ENCODE data around the gene TMEM242. TPM values are rescaled to one million over a fixed set of nuclear protein-coding genes. Genes with fewer than 3 reads are reported as not detected.

The TMEM242 gene
- total and polyA plus RNA-seq, 2 of the 8 experiments (the other 6 are each of a cell fraction or from before 2014, with no cell fraction given), result 2.4 to 9.0 TPM

DNA sequence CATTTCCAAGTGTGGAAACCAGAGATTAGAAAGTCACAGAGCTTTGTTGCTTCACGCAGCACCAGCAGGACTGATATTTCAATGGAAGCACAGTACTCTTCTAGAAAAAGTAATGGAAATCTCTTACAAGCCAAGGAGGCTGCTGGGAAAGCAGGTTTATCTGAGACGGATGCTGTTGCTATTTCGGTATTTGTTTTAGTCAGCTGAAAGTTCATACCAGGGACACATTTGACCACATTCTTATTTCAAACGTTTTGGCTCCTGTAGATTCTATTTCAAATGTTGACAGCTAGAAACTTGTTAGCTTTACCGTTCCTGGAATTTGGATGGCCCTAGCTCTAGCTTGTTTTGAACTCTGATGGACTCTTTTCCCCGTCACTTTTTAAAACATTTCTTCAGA lies 3.7 kb upstream of the TMEM242 start:
- Histone ChIP-seq H3K4me3 (ENCODE audit: extremely low read depth in 1 of 4, insufficient read depth in 2 of 4, low read depth in 3 of 4, low read length in 4 of 4) (no peak overlapping the region), H2BK20ac (ENCODE audit: low read length) (no peak overlapping the region), H3K56ac (replicated peaks; ENCODE audit: insufficient read length, low read depth, low read length) (no peak overlapping the region), H2BK12ac (ENCODE audit: low read depth, low read length) (no peak overlapping the region), H2AK5ac (ENCODE audit: low read depth, low read length) (no peak overlapping the region), H3K4me2 (ENCODE audit: insufficient read depth in 1 of 2, low read depth in 2 of 2, low read length in 2 of 2) (no peak overlapping the region), H3K79me2 (ENCODE audit: control insufficient read depth in 1 of 2, insufficient read depth in 2 of 2, low read length in 2 of 2) (peaks cover 0 to 8% of the 10 kb centered on the region in 2 experiments; a peak in 2 of 4 replicates), H2BK5ac (ENCODE audit: low read depth, low read length) (no peak overlapping the region), H3K9ac (replicated peaks in 1 of 4; ENCODE audit: extremely low read depth in 1 of 4, low read depth in 3 of 4, low read length in 3 of 4) (no peak overlapping the region), H3K4ac (replicated peaks; ENCODE audit: insufficient read length, low read depth, low read length) (no peak overlapping the region), H3K23me2 (ENCODE audit: low read depth, low read length) (peaks cover 5% of the 10 kb centered on the region), H4K5ac (ENCODE audit: insufficient read length, low read depth, low read length) (no peak overlapping the region), H3K23ac (ENCODE audit: insufficient read length) (no peak overlapping the region), H3K36me3 (ENCODE audit: control insufficient read depth in 2 of 4, insufficient read depth in 4 of 4, low read length in 3 of 4) (no peaks in the 10 kb centered on the region), H3K27me3 (replicated peaks in 1 of 4; ENCODE audit: control insufficient read depth in 3 of 4, extremely low read depth in 1 of 4, insufficient read depth in 3 of 4, low read length in 3 of 4) (peaks cover 0 to 2% (median 0%) of the 10 kb centered on the region in 4 experiments; a peak in 2 of 7 replicates), H3K4me1 (replicated peaks in 1 of 4; ENCODE audit: control insufficient read depth in 3 of 4, insufficient read depth in 4 of 4, low read length in 3 of 4) (no peaks in the 10 kb centered on the region; a peak in 1 of 7 replicates), H4K20me1 (replicated peaks in 1 of 2; ENCODE audit: control insufficient read depth in 1 of 2, insufficient read depth in 2 of 2, low read length in 2 of 2) (no peaks in the 10 kb centered on the region), H3K27ac (ENCODE audit: low read depth, low read length) (no peak overlapping the region), H3K9me3 (ENCODE audit: insufficient read depth in 2 of 2, low read depth in 1 of 2, low read length in 1 of 2) (no peaks in the 10 kb centered on the region), H3K14ac (ENCODE audit: insufficient read length) (no peak overlapping the region), H2AFZ (ENCODE audit: low read length) (no peak overlapping the region), H4K91ac (replicated peaks; ENCODE audit: insufficient read length, low read length) (no peak overlapping the region), H3K79me1 (ENCODE audit: low read depth, low read length) (no peaks in the 10 kb centered on the region), H4K8ac (ENCODE audit: extremely low read depth, insufficient read depth, low read length) (no peak overlapping the region), H2BK15ac (ENCODE audit: low read length) (no peak overlapping the region), H2BK120ac (replicated peaks; ENCODE audit: low read depth, low read length) (no peak overlapping the region), H3K18ac (ENCODE audit: extremely low read depth, low read length) (no peak overlapping the region)
- 49% methylated on average over 6 of the region's 6 CpGs; no CpG with 5 or more reads in 1 of the 2 experiments for WGBS, 2 experiments (ENCODE audit: extremely low coverage in 1 of 2, insufficient coverage in 1 of 2, insufficient read length in 1 of 2, insufficient replicate concordance in 2 of 2, low coverage in 1 of 2, low lambda C conversion rate in 2 of 2, missing lambda C conversion rate in 1 of 2)
- POLR2A ChIA-PET (ENCODE audit: partially characterized antibody), result interaction anchor here (2.6 kb wide), 1 partner anchor 12 kb away, joined by 6 read pairs; no protein-coding TSS in a partner anchor
- DNase-seq (ENCODE audit: low read depth in 1 of 2, low spot score in 2 of 2) (no peak), FAIRE-seq (no peak)
- CTCF ChIA-PET (ENCODE audit: partially characterized antibody), result interaction anchor here (0.7 to 7.1 kb wide), 4 partner anchors 10 to 340 kb away, joined by 4 to 73 read pairs (median 14); no protein-coding TSS in a partner anchor
- TF ChIP-seq ASH2L (IDR thresholded peaks at IDR 0.05; ENCODE audit: low read length) (no peak), RBBP5 (IDR thresholded peaks at IDR 0.05; ENCODE audit: borderline replicate concordance, low read depth, low read length) (no peak), EZH2 (IDR thresholded peaks at IDR 0.05; ENCODE audit: low read depth, low read length, severe bottlenecking) (no peak), POLR2AphosphoS5 (IDR thresholded peaks at IDR 0.05; ENCODE audit: low read depth, low read length) (no peak), EP300 (IDR thresholded peaks at IDR 0.05; ENCODE audit: borderline replicate concordance in 1 of 2, low read depth in 2 of 2, low read length in 2 of 2) (no peak), KDM4A (IDR thresholded peaks at IDR 0.05; ENCODE audit: low read depth, low read length, severe bottlenecking) (no peak), BCL11A (IDR thresholded peaks at IDR 0.05; ENCODE audit: low read depth in 2 of 2, low read length in 2 of 2) (no peak), CBX8 (IDR thresholded peaks at IDR 0.05; ENCODE audit: borderline replicate concordance, low read depth, low read length) (no peak), TBP (IDR thresholded peaks at IDR 0.05; ENCODE audit: low read depth, low read length) (no peak), HDAC2 (IDR thresholded peaks at IDR 0.05; ENCODE audit: borderline replicate concordance in 1 of 2, low read depth in 2 of 2, low read length in 2 of 2) (no peak)
- TF ChIP-seq, protein P1, sequence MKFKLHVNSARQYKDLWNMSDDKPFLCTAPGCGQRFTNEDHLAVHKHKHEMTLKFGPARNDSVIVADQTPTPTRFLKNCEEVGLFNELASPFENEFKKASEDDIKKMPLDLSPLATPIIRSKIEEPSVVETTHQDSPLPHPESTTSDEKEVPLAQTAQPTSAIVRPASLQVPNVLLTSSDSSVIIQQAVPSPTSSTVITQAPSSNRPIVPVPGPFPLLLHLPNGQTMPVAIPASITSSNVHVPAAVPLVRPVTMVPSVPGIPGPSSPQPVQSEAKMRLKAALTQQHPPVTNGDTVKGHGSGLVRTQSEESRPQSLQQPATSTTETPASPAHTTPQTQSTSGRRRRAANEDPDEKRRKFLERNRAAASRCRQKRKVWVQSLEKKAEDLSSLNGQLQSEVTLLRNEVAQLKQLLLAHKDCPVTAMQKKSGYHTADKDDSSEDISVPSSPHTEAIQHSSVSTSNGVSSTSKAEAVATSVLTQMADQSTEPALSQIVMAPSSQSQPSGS (IDR thresholded peaks at IDR 0.05; ENCODE audit: low read length), result no peak

Measured in H1 (cell line).